AG04450 (cell line): ENCODE results near the gene DNAH6. TPM values are rescaled to one million over a fixed set of nuclear protein-coding genes. Genes with fewer than 3 reads are reported as not detected.

Source experiments
- CTCF ChIA-PET: fragments of 300-600, 350-600 bp; formaldehyde crosslinking; extraction: SDS; loops from one replicate; lab custom pipeline; 2022; ENCODE audit warnings: antibody characterized with exemption, inconsistent platforms; lab: Charles Lee
- POLR2A ChIA-PET: fragments of 350-600 bp; formaldehyde crosslinking; extraction: SDS; loops from one replicate; lab custom pipeline; 2021; ENCODE audit warnings: antibody characterized with exemption, inconsistent platforms; lab: Yijun Ruan, JAX
- DNase-seq: peaks from one replicate; pipeline ENCODE4 v3.0.0-alpha.2; 2011; ENCODE audit warnings: low read depth, low spot score
- H3K27ac ChIP-seq: one replicate; pipeline ENCODE4 v1.5.1; 2012; ENCODE audit warnings: low read depth, low read length, control low read depth
- H3K27me3 ChIP-seq: one replicate; pipeline ENCODE4 v1.6.0; 2012; ENCODE audit warnings: low read length; ENCODE audit not compliant: control insufficient read depth, insufficient read depth
- H3K4me3 ChIP-seq: 2 replicates; pipeline ENCODE4 v1.5.1; 2011; ENCODE audit warnings: mild to moderate bottlenecking, low read depth, low read length, control low read depth
- H3K9me3 ChIP-seq: 2 replicates; pipeline ENCODE4 v1.5.1; 2012; ENCODE audit warnings: low read length; ENCODE audit not compliant: control insufficient read depth, insufficient read depth
- polyA plus RNA-seq: library from polyadenylated mRNA; depleted of rRNA; stranded (reverse); fragments of >200 nt; gene quantifications from 2 replicates; pipeline ENCODE4 v1.2.3, GENCODE V29; 2011
- TF ChIP-seq, protein P1 (sequence below): IDR thresholded peaks from 2 replicates; pipeline ENCODE4 v1.5.1; 2011; ENCODE audit warnings: low read depth, low read length, control low read depth, inconsistent platforms

DNAH6 gene
- polyA plus RNA-seq, 1 experiment, result 0.02 TPM

GRCh38 chr2:84725717-84726116, 209.4 kb downstream of the DNAH6 start:
- ChIA-PET POLR2A (no interaction called here), CTCF (no interaction called here)
- Histone ChIP-seq H3K4me3 (no peak overlapping the region), H3K9me3 (no peaks in the 10 kb centered on the region), H3K27ac (no peak overlapping the region), H3K27me3 (no peaks in the 10 kb centered on the region)
- TF ChIP-seq, protein P1, sequence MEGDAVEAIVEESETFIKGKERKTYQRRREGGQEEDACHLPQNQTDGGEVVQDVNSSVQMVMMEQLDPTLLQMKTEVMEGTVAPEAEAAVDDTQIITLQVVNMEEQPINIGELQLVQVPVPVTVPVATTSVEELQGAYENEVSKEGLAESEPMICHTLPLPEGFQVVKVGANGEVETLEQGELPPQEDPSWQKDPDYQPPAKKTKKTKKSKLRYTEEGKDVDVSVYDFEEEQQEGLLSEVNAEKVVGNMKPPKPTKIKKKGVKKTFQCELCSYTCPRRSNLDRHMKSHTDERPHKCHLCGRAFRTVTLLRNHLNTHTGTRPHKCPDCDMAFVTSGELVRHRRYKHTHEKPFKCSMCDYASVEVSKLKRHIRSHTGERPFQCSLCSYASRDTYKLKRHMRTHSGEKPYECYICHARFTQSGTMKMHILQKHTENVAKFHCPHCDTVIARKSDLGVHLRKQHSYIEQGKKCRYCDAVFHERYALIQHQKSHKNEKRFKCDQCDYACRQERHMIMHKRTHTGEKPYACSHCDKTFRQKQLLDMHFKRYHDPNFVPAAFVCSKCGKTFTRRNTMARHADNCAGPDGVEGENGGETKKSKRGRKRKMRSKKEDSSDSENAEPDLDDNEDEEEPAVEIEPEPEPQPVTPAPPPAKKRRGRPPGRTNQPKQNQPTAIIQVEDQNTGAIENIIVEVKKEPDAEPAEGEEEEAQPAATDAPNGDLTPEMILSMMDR, result no peak
- DNase-seq, result no peak

DNA sequence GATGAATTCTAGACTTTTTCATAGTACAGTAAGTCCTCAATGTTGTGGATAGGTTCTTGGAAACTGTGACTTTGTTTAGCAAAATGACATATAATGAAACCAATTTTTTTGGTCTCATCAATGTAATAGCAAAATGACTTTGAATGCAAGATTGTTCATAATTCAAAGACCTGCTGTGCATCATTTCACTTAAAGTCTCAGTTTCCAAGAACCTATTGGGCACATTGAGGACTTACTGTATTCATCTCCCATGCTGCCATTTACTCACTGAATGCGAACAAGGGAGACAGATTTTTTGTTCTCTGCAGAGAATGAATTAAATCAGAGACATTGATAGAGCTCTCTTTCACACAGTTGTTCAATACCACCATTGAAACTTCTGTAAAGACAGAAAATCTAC, 211.0 kb downstream of the DNAH6 start:
- TF ChIP-seq, protein P1, result no peak

DNA sequence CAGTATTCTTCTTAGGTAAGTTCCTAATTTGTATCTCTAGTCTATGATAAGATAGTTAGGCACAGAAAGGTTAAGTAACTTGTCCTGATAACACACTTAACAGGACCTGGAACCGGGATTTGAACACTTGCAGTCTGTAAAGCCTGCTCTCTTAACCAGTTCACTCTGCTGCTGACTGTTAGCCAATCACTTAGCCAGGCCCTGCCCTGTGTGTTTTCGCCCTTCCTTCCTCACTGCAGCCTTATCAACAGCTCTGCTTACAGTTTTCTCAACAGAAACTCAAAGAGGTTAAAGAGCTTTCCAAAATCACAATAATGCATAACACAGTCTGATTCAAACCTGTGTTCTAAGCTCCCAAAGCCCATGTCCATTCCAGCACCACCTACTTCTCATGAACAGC, 212.9 kb downstream of the DNAH6 start:
- ChIA-PET CTCF (interaction anchor here (0.9 kb wide), 1 partner anchor 17 kb away, joined by 3 read pairs; no protein-coding TSS in a partner anchor), POLR2A (no interaction called here)
- DNase-seq, result no peak
- no peaks in the 10 kb centered on the region for H3K9me3 ChIP-seq
- H3K27ac ChIP-seq, result no peak overlapping the region
- TF ChIP-seq, protein P1, result no peak
- no peaks in the 10 kb centered on the region for H3K27me3 ChIP-seq
- no peak overlapping the region for H3K4me3 ChIP-seq

More for the DNA sequence above, 211.0 kb downstream of the DNAH6 start:
- POLR2A ChIA-PET, result no interaction called here
- H3K4me3 ChIP-seq, result no peak overlapping the region
- H3K9me3 ChIP-seq, result no peaks in the 10 kb centered on the region
- DNase-seq, result no peak
- H3K27ac ChIP-seq, result no peak overlapping the region
- CTCF ChIA-PET, result no interaction called here
- no peaks in the 10 kb centered on the region for H3K27me3 ChIP-seq

- no peaks in the 10 kb centered on the region for H3K27me3 ChIP-seq
- DNase-seq, result no peak
- POLR2A ChIA-PET, result no interaction called here
- TF ChIP-seq, protein P1, result no peak
- H3K9me3 ChIP-seq, result no peaks in the 10 kb centered on the region
- CTCF ChIA-PET, result interaction anchor here (1.6 kb wide), 1 partner anchor 10 kb away, joined by 3 read pairs; no protein-coding TSS in a partner anchor
- no peak overlapping the region for H3K4me3 ChIP-seq
- no peak overlapping the region for H3K27ac ChIP-seq
These were observed 214.9 kb downstream of the DNAH6 start for GRCh38 chr2:84731185-84731584.

GRCh38 chr2:84732897-84733778, 216.8 kb downstream of the DNAH6 start:
- ChIA-PET CTCF (interaction anchor here (0.5 to 1.6 kb wide), 3 partner anchors 12 to 125 kb away, joined by 3 read pairs; no protein-coding TSS in a partner anchor), POLR2A (no interaction called here)
- Histone ChIP-seq H3K9me3 (no peaks in the 10 kb centered on the region), H3K4me3 (no peak overlapping the region), H3K27ac (no peak overlapping the region), H3K27me3 (no peaks in the 10 kb centered on the region)
- no peak for DNase-seq
- TF ChIP-seq, protein P1, result no peak
